ENCODE measurements around the gene CDH16. TPM values are rescaled to one million over a fixed set of nuclear protein-coding genes. Genes with fewer than 3 reads are reported as not detected.
"Not testable (repeated sequence)": the region's sequence is repeated elsewhere in the genome, so short reads cannot be mapped to it uniquely, and the experiment has no call there.

The CDH16 gene
- total RNA-seq, 1 donor from 2014 or later = not detected

- TF ChIP-seq CTCF (IDR thresholded peaks at IDR 0.05; ENCODE audit: borderline replicate concordance) = no peak
- H3K27me3 ChIP-seq (ENCODE audit: low read depth) = no peaks in the 10 kb centered on the region
- no peaks in the 10 kb centered on the region for H3K36me3 ChIP-seq
- intact Hi-C loops (cut with micrococcal nuclease) = no loop called here
- no peak for DNase-seq
- peaks cover 49% of the 10 kb centered on the region for H3K4me1 ChIP-seq
- H3K27ac ChIP-seq (replicated peaks) = peak overlapping the region; percentile 96
- H3K4me3 ChIP-seq = no peak overlapping the region
- H3K9me3 ChIP-seq (replicated peaks) = no peaks in the 10 kb centered on the region
Observed at GRCh38 chr16:66898933-66899309, 19.8 kb downstream of the CDH16 start.

- intact Hi-C loops (cut with micrococcal nuclease) = no loop called here
- no peak for TF ChIP-seq CTCF (IDR thresholded peaks at IDR 0.05; ENCODE audit: borderline replicate concordance)
- peak overlapping the region; percentile 96 for H3K27ac ChIP-seq (replicated peaks)
Observed at GRCh38 chr16:66898207-66898606, 20.5 kb downstream of the CDH16 start.

GRCh38 chr16:66896682-66897081 is 22.0 kb downstream of the CDH16 start:
- intact Hi-C loops (cut with micrococcal nuclease) = not testable (repeated sequence)

More at GRCh38 chr16:66898207-66898606, 20.5 kb downstream of the CDH16 start:
- no peaks in the 10 kb centered on the region for H3K9me3 ChIP-seq (replicated peaks)
- H3K36me3 ChIP-seq = no peaks in the 10 kb centered on the region
- no peak for DNase-seq
- no peaks in the 10 kb centered on the region for H3K27me3 ChIP-seq (ENCODE audit: low read depth)
- no peak overlapping the region for H3K4me3 ChIP-seq
- peaks cover 49% of the 10 kb centered on the region for H3K4me1 ChIP-seq

GRCh38 chr16:66895999-66896398 is 22.7 kb downstream of the CDH16 start:
- DNase-seq = no peak
- Histone ChIP-seq H3K27ac (replicated peaks) (no peak overlapping the region), H3K4me1 (peaks cover 33% of the 10 kb centered on the region), H3K27me3 (ENCODE audit: low read depth) (no peaks in the 10 kb centered on the region), H3K36me3 (no peaks in the 10 kb centered on the region), H3K9me3 (replicated peaks) (no peaks in the 10 kb centered on the region), H3K4me3 (no peak overlapping the region)
- no peak for TF ChIP-seq CTCF (IDR thresholded peaks at IDR 0.05; ENCODE audit: borderline replicate concordance)
- intact Hi-C loops (cut with micrococcal nuclease) = no loop called here

More at GRCh38 chr16:66896682-66897081, 22.0 kb downstream of the CDH16 start:
- DNase-seq; H3K27ac ChIP-seq (replicated peaks); H3K27me3 ChIP-seq (ENCODE audit: low read depth); H3K9me3 ChIP-seq (replicated peaks); H3K36me3 ChIP-seq; H3K4me3 ChIP-seq: not testable (repeated sequence)
- peaks cover 40% of the 10 kb centered on the region for H3K4me1 ChIP-seq

GRCh38 chr16:66895689-66895979 is 23.1 kb downstream of the CDH16 start:
- no peaks in the 10 kb centered on the region for H3K27me3 ChIP-seq (ENCODE audit: low read depth)
- no peak for TF ChIP-seq CTCF (IDR thresholded peaks at IDR 0.05; ENCODE audit: borderline replicate concordance)
- H3K4me3 ChIP-seq = no peak overlapping the region
- no peaks in the 10 kb centered on the region for H3K36me3 ChIP-seq
- DNase-seq = no peak
- H3K4me1 ChIP-seq = peaks cover 29% of the 10 kb centered on the region
- H3K9me3 ChIP-seq (replicated peaks) = no peaks in the 10 kb centered on the region
- intact Hi-C loops (cut with micrococcal nuclease) = no loop called here
- H3K27ac ChIP-seq (replicated peaks) = no peak overlapping the region

GRCh38 chr16:66894948-66895688 is 23.6 kb downstream of the CDH16 start:
- H3K9me3 ChIP-seq (replicated peaks) = no peaks in the 10 kb centered on the region
- no peak overlapping the region for H3K27ac ChIP-seq (replicated peaks)
- peak; percentile 89 for TF ChIP-seq CTCF (IDR thresholded peaks at IDR 0.05; ENCODE audit: borderline replicate concordance)
- DNase-seq = peak; percentile 63
- no peaks in the 10 kb centered on the region for H3K36me3 ChIP-seq
- H3K27me3 ChIP-seq (ENCODE audit: low read depth) = no peaks in the 10 kb centered on the region
- intact Hi-C loops (cut with micrococcal nuclease) = no loop called here
- peaks cover 24% of the 10 kb centered on the region for H3K4me1 ChIP-seq
- no peak overlapping the region for H3K4me3 ChIP-seq
